Measurements from ENCODE around the gene MATR3. TPM values are rescaled to one million over a fixed set of nuclear protein-coding genes. Genes with fewer than 3 reads are reported as not detected.

MATR3 gene
- total and polyA plus RNA-seq, 2 of the 4 experiments (the other 2 are of a cell fraction) = 81.4 to 367 TPM

GRCh38 chr5:139263536-139263935 is 30.0 kb upstream of the MATR3 start:
- TF ChIP-seq CEBPB (IDR thresholded peaks at IDR 0.05; ENCODE audit: low read depth, low read length) (no peak), SMC3 (IDR thresholded peaks at IDR 0.05; ENCODE audit: low read depth, low read length) (no peak), CHD1 (IDR thresholded peaks at IDR 0.05; ENCODE audit: low read depth, low read length) (no peak), CTCF (conservative IDR thresholded peaks at IDR 0.05; ENCODE audit: low read depth, low read length) (no peak), NFE2L2 (IDR thresholded peaks at IDR 0.05; ENCODE audit: low read depth, low read length) (no peak), RFX5 (IDR thresholded peaks at IDR 0.05; ENCODE audit: low read depth, low read length) (no peak), RCOR1 (IDR thresholded peaks at IDR 0.05; ENCODE audit: insufficient replicate concordance, low read length) (no peak), MAZ (IDR thresholded peaks at IDR 0.05; ENCODE audit: borderline replicate concordance, low read depth, low read length) (no peak), POLR2A (IDR thresholded peaks at IDR 0.05; ENCODE audit: low read depth, low read length) (no peak), FOS (IDR thresholded peaks at IDR 0.05; ENCODE audit: low read depth, low read length) (no peak), MAFK (IDR thresholded peaks at IDR 0.05; ENCODE audit: low read depth, low read length) (no peak), RAD21 (IDR thresholded peaks at IDR 0.05; ENCODE audit: low read length) (no peak), BHLHE40 (IDR thresholded peaks at IDR 0.05; ENCODE audit: low read depth, low read length) (no peak)
- TF ChIP-seq, protein P1, sequence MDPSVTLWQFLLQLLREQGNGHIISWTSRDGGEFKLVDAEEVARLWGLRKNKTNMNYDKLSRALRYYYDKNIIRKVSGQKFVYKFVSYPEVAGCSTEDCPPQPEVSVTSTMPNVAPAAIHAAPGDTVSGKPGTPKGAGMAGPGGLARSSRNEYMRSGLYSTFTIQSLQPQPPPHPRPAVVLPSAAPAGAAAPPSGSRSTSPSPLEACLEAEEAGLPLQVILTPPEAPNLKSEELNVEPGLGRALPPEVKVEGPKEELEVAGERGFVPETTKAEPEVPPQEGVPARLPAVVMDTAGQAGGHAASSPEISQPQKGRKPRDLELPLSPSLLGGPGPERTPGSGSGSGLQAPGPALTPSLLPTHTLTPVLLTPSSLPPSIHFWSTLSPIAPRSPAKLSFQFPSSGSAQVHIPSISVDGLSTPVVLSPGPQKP (IDR thresholded peaks at IDR 0.05; ENCODE audit: borderline replicate concordance, low read depth, low read length) = no peak
- TF ChIP-seq, protein P2, sequence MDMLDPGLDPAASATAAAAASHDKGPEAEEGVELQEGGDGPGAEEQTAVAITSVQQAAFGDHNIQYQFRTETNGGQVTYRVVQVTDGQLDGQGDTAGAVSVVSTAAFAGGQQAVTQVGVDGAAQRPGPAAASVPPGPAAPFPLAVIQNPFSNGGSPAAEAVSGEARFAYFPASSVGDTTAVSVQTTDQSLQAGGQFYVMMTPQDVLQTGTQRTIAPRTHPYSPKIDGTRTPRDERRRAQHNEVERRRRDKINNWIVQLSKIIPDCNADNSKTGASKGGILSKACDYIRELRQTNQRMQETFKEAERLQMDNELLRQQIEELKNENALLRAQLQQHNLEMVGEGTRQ (IDR thresholded peaks at IDR 0.05; ENCODE audit: low read depth, low read length) = no peak
- no peaks in the 10 kb centered on the region for H3K79me1 ChIP-seq (ENCODE audit: low read depth in 1 of 2, low read length in 2 of 2)
- dilution Hi-C loops (cut with HindIII; ENCODE audit: low sequenced_read_pairs, unreplicated experiment) = no loop called here
- H4K8ac ChIP-seq (ENCODE audit: low read depth in 2 of 2, low read length in 2 of 2) = no peak overlapping the region
- ATAC-seq (ENCODE audit: low read depth) (no peak), DNase-seq (no peak)
- peak overlapping the region; percentile 46 for H2AFZ ChIP-seq (replicated peaks; ENCODE audit: low read length, poor library complexity)
- no peaks in the 10 kb centered on the region for H4K20me1 ChIP-seq (ENCODE audit: insufficient read depth, low read length)
- H2BK5ac ChIP-seq (ENCODE audit: low read depth, low read length, poor library complexity, severe bottlenecking) = no peak overlapping the region
- no peaks in the 10 kb centered on the region for H3K36me3 ChIP-seq (ENCODE audit: control insufficient read depth, insufficient read depth, low read length)
- H2AK9ac ChIP-seq (replicated peaks; ENCODE audit: low read depth, low read length, poor library complexity) = no peak overlapping the region
- H3K4me1 ChIP-seq (ENCODE audit: control insufficient read depth, insufficient read depth, low read length) = 0 out of 2 replicates have a peak, but pooled peaks cover 2% of the 10 kb centered on the region
- no peak overlapping the region for H3K23ac ChIP-seq (ENCODE audit: low read depth, low read length)
- H3K9ac ChIP-seq (ENCODE audit: low read depth, low read length) = no peak overlapping the region
- H4K5ac ChIP-seq (ENCODE audit: low read depth, low read length) = no peak overlapping the region
- H2AK5ac ChIP-seq (ENCODE audit: low read depth, low read length) = no peak overlapping the region
- no peaks in the 10 kb centered on the region for H3K9me1 ChIP-seq (ENCODE audit: insufficient read depth, low read length)
- H2BK20ac ChIP-seq (ENCODE audit: low read depth, low read length) = no peak overlapping the region
- H2BK15ac ChIP-seq (ENCODE audit: low read depth, low read length) = no peak overlapping the region
- no peak overlapping the region for H3K14ac ChIP-seq (replicated peaks; ENCODE audit: low read depth, low read length)
- no peaks in the 10 kb centered on the region for H3K9me3 ChIP-seq (ENCODE audit: control insufficient read depth, insufficient read depth, low read length)
- no CpG with 5 or more reads among the region's 1 CpG for WGBS, 2 experiments (ENCODE audit: extremely low coverage in 2 of 2, insufficient read length in 1 of 2)
- in situ Hi-C loops (cut with MboI; ENCODE audit: low sequenced_read_pairs) = loop anchor here (10.0 kb wide), 3 partner anchors 439 to 689 kb away; partner anchors contain the start of gene HSPA9
- no peak overlapping the region for H3K4me2 ChIP-seq (ENCODE audit: low read depth, low read length)
- no peak overlapping the region for H3K4ac ChIP-seq (ENCODE audit: low read depth, low read length)
- ChIA-PET CTCF (no interaction called here), POLR2A (ENCODE audit: unreplicated experiment) (no interaction called here)
- no peak overlapping the region for H3K4me3 ChIP-seq (ENCODE audit: insufficient read depth, low read depth, low read length)
- H3K18ac ChIP-seq (ENCODE audit: low read depth, low read length) = no peak overlapping the region
- H3K56ac ChIP-seq (ENCODE audit: extremely low read depth, insufficient read depth, low read length) = no peak overlapping the region
- intact Hi-C loops (cut with micrococcal nuclease) = loop anchor here (5.0 to 10.0 kb wide), 3 partner anchors 159 to 511 kb away; partner anchors contain the start of gene CTNNA1
- H3K27me3 ChIP-seq (ENCODE audit: control insufficient read depth, insufficient read depth, low read length) = no peaks in the 10 kb centered on the region
- no TSS peak for BruUV-seq (replicated peaks)
- H2BK120ac ChIP-seq (ENCODE audit: low read depth, low read length) = no peak overlapping the region
- H3K27ac ChIP-seq (ENCODE audit: insufficient read depth, low read length) = no peak overlapping the region
- no peak overlapping the region for H4K91ac ChIP-seq (ENCODE audit: insufficient read depth, low read depth, low read length)

Measured in IMR-90 (cell line).